Esophagus squamous epithelium (tissue), 5 donors: Measurements from ENCODE around the gene PDHX. TPM values are rescaled to one million over a fixed set of nuclear protein-coding genes. Genes with fewer than 3 reads are reported as not detected.
"Not testable (repeated sequence)": the region's sequence is repeated elsewhere in the genome, so short reads cannot be mapped to it uniquely, and the experiment has no call there.

ENCODE experiments used
- DNase-seq: peaks from one replicate; lab custom pipeline; 2025; lab: John Stamatoyannopoulos, UW
- H3K27ac ChIP-seq, 4 donors: fragments of 200-600 bp; sonication (generic); one replicate each; pipeline ENCODE4 v1.5.1; 2016 to 2019; ENCODE audit warnings: mild to moderate bottlenecking in 1 of 4
- H3K27me3 ChIP-seq, 4 donors: fragments of 200-600 bp; sonication (generic); 1 replicate in 3 of 4; 2 replicates in 1 of 4; pipeline versions ENCODE4 v1.5.1 to v1.6.0; 2017 to 2021; ENCODE audit warnings: antibody characterized with exemption in 1 of 4
- H3K36me3 ChIP-seq, 3 donors: fragments of 200-600 bp; sonication (generic); one replicate each; pipeline ENCODE4 v1.5.1; 2016 to 2019
- H3K4me1 ChIP-seq, 3 donors: fragments of 200-600 bp; sonication (generic); one replicate each; pipeline ENCODE4 v1.5.1; 2017 to 2019
- H3K4me3 ChIP-seq, 4 donors: fragments of 200-600 bp; sonication (generic); 1 replicate in 3 of 4; 2 replicates in 1 of 4; pipeline ENCODE4 v1.5.1; 2016 to 2019; ENCODE audit warnings: mild to moderate bottlenecking in 2 of 4, moderate library complexity in 1 of 4
- H3K9me3 ChIP-seq, 3 donors: fragments of 200-600 bp; sonication (generic); one replicate each; pipeline ENCODE4 v1.5.1; 2016 to 2019
- CTCF ChIP-seq, 6 experiments: fragments of 450-650 bp in 4 of 6; fragments of 200-600 bp in 2 of 6; sonication (generic) in 2 of 6; IDR thresholded peaks; one replicate each; pipeline ENCODE4 v1.5.1; 2016 to 2019; ENCODE audit warnings: antibody characterized with exemption in 6 of 6, mild to moderate bottlenecking in 4 of 6, moderate library complexity in 4 of 6
- POLR2A ChIP-seq, 4 donors: fragments of 450-650 bp; IDR thresholded peaks; one replicate each; pipeline ENCODE4 v1.6.1; 2017; ENCODE audit warnings: antibody characterized with exemption in 4 of 4, mild to moderate bottlenecking in 4 of 4, moderate library complexity in 3 of 4
- WGBS, 2 donors: methylation state at CpG; one replicate each; pipeline ENCODE4 v1.1.5; 2018; 5-methylcytosine and 5-hydroxymethylcytosine counted together
- intact Hi-C: fragments of 100-400 bp; cut with DNase I; formaldehyde crosslinking; loops from one replicate; pipeline ENCODE4 v1.15.0; 2022
- total RNA-seq, 4 donors: library from RNA; depleted of rRNA; stranded (reverse); fragments of >200 nt; gene quantifications; one replicate each; pipeline ENCODE4 v1.1.0, GENCODE V29; 2016
- donor health status: DM: yes; HTN: yes; CAD: no.

Gene PDHX
- total RNA-seq, 4 donors from 2014 or later: 14.1 to 29.9 (median 25.7) TPM

- Histone ChIP-seq H3K9me3 (no peaks in the 10 kb centered on the region), H3K4me1 (peaks cover 0 to 49% (median 30%) of the 10 kb centered on the region in 3 donors), H3K27ac (no peak overlapping the region), H3K4me3 (no peak overlapping the region), H3K27me3 (no peaks in the 10 kb centered on the region), H3K36me3 (no peaks in the 10 kb centered on the region)
- intact Hi-C loops: no loop called here
- TF ChIP-seq CTCF (IDR thresholded peaks at IDR 0.05) (no peak), POLR2A (IDR thresholded peaks at IDR 0.05) (no peak)
- 48 to 61% methylated on average over 2 of the region's 2 CpGs for WGBS, 2 donors
- no peak for DNase-seq
Observed at GRCh38 chr11:35014346-35014745, 97.9 kb downstream of the PDHX start.

GRCh38 chr11:35015621-35016387, 99.4 kb downstream of the PDHX start:
- TF ChIP-seq POLR2A (IDR thresholded peaks at IDR 0.05): no peak
- no peak for TF ChIP-seq CTCF (IDR thresholded peaks at IDR 0.05)
- Histone ChIP-seq H3K36me3 (no peaks in the 10 kb centered on the region), H3K9me3 (no peaks in the 10 kb centered on the region), H3K4me3 (no peak overlapping the region), H3K4me1 (peaks cover 0 to 35% (median 18%) of the 10 kb centered on the region in 3 donors), H3K27ac (no peak overlapping the region), H3K27me3 (no peaks in the 10 kb centered on the region)
- 79 to 89% methylated on average over 6 of the region's 6 CpGs for WGBS, 2 donors
- intact Hi-C loops: no loop called here
- DNase-seq: no peak

GRCh38 chr11:35016916-35017315, 100.5 kb downstream of the PDHX start:
- Histone ChIP-seq H3K9me3 (no peaks in the 10 kb centered on the region), H3K4me3 (no peak overlapping the region), H3K27ac (no peak overlapping the region), H3K27me3 (no peaks in the 10 kb centered on the region), H3K36me3 (no peaks in the 10 kb centered on the region), H3K4me1 (peaks cover 0 to 25% (median 18%) of the 10 kb centered on the region in 3 donors)
- WGBS, 2 donors: 67 to 72% methylated on average over 4 of the region's 4 CpGs
- TF ChIP-seq POLR2A (IDR thresholded peaks at IDR 0.05) (no peak), CTCF (IDR thresholded peaks at IDR 0.05) (no peak)
- DNase-seq: no peak
- intact Hi-C loops: no loop called here

GRCh38 chr11:35017528-35018342, 101.3 kb downstream of the PDHX start:
- H3K4me3 ChIP-seq: no peak overlapping the region
- no peaks in the 10 kb centered on the region for H3K27me3 ChIP-seq
- intact Hi-C loops: no loop called here
- no peaks in the 10 kb centered on the region for H3K36me3 ChIP-seq
- H3K4me1 ChIP-seq: peaks cover 0 to 16% (median 9%) of the 10 kb centered on the region in 3 donors
- H3K9me3 ChIP-seq: no peaks in the 10 kb centered on the region
- TF ChIP-seq POLR2A (IDR thresholded peaks at IDR 0.05) (no peak), CTCF (IDR thresholded peaks at IDR 0.05) (no peak)
- DNase-seq: no peak
- 80 to 86% methylated on average over 8 of the region's 8 CpGs for WGBS, 2 donors
- H3K27ac ChIP-seq: no peak overlapping the region

GRCh38 chr11:35021589-35021988, 105.2 kb downstream of the PDHX start:
- no peak for DNase-seq
- no peaks in the 10 kb centered on the region for H3K36me3 ChIP-seq
- H3K9me3 ChIP-seq: peaks cover 0 to 14% (median 11%) of the 10 kb centered on the region in 3 donors
- no peak for TF ChIP-seq POLR2A (IDR thresholded peaks at IDR 0.05)
- TF ChIP-seq CTCF (IDR thresholded peaks at IDR 0.05): no peak
- H3K4me3 ChIP-seq: no peak overlapping the region
- H3K27ac ChIP-seq: no peak overlapping the region
- H3K27me3 ChIP-seq: no peaks in the 10 kb centered on the region
- no peaks in the 10 kb centered on the region for H3K4me1 ChIP-seq
- 70 to 98% methylated on average over 3 to 8 of the region's 8 CpGs for WGBS, 2 donors
- intact Hi-C loops: no loop called here

GRCh38 chr11:35023940-35024339, 107.5 kb downstream of the PDHX start:
- DNase-seq, H3K36me3 ChIP-seq, H3K4me1 ChIP-seq, H3K27ac ChIP-seq, H3K27me3 ChIP-seq, H3K4me3 ChIP-seq, intact Hi-C loops: not testable (repeated sequence)
- 85 to 88% methylated on average over 3 of the region's 3 CpGs for WGBS, 2 donors
- peaks cover 0 to 14% (median 11%) of the 10 kb centered on the region in 3 donors for H3K9me3 ChIP-seq

GRCh38 chr11:35028007-35028406, 111.6 kb downstream of the PDHX start:
- intact Hi-C loops, H3K27ac ChIP-seq, H3K27me3 ChIP-seq, DNase-seq, H3K4me3 ChIP-seq, H3K36me3 ChIP-seq: not testable (repeated sequence)
- Histone ChIP-seq H3K4me1 (peaks cover 7 to 29% (median 18%) of the 10 kb centered on the region in 3 donors), H3K9me3 (peaks cover 0 to 14% (median 11%) of the 10 kb centered on the region in 3 donors)
- 72 to 73% methylated on average over 3 of the region's 4 CpGs for WGBS, 2 donors
